Sigmoid colon (tissue), 7 donors: ENCODE measurements around the gene PRSS57. TPM values are rescaled to one million over a fixed set of nuclear protein-coding genes. Genes with fewer than 3 reads are reported as not detected.

Experiments
- DNase-seq: peaks from one replicate; pipeline ENCODE4 v3.0.0-alpha.2; 2019
- H3K27ac ChIP-seq, 4 donors: fragments of 200-600 bp; sonication (generic); one replicate each; pipeline ENCODE4 v1.5.1; 2016 to 2019; ENCODE audit warnings: mild to moderate bottlenecking in 1 of 4
- H3K27me3 ChIP-seq, 3 donors: fragments of 200-600 bp; sonication (generic); one replicate each; pipeline ENCODE4 v1.5.1; 2019; ENCODE audit warnings: mild to moderate bottlenecking in 1 of 3
- H3K36me3 ChIP-seq, 4 donors: fragments of 200-600 bp; sonication (generic); one replicate each; pipeline ENCODE4 v1.5.1; 2016 to 2019
- H3K4me1 ChIP-seq, 4 donors: fragments of 200-600 bp; sonication (generic); one replicate each; pipeline ENCODE4 v1.5.1; 2017 to 2019
- H3K4me3 ChIP-seq, 4 donors: fragments of 200-600 bp; sonication (generic); one replicate each; pipeline ENCODE4 v1.5.1; 2017 to 2019; ENCODE audit warnings: mild to moderate bottlenecking in 2 of 4, moderate library complexity in 1 of 4
- H3K9me3 ChIP-seq, 4 donors: fragments of 200-600 bp in 3 of 4; sonication (generic) in 3 of 4; one replicate each; pipeline versions ENCODE4 v1.5.1 to v1.6.1; 2013 to 2019
- EP300 ChIP-seq, 4 donors: sonication (generic); formaldehyde crosslinking; IDR thresholded peaks; one replicate each; pipeline ENCODE4 v1.6.1; 2017; ENCODE audit warnings: antibody characterized with exemption in 4 of 4
- POLR2A ChIP-seq, 2 donors: fragments of 450-650 bp; IDR thresholded peaks; one replicate each; pipeline ENCODE4 v1.6.1; 2016; ENCODE audit warnings: antibody characterized with exemption in 2 of 2, mild to moderate bottlenecking in 2 of 2, moderate library complexity in 2 of 2
- POLR2AphosphoS5 ChIP-seq, 4 donors: sonication (generic); formaldehyde crosslinking; IDR thresholded peaks; one replicate each; pipeline ENCODE4 v1.6.1; 2017; ENCODE audit warnings: antibody characterized with exemption in 4 of 4
- WGBS, 2 donors: extraction: QIAGEN DNeasy Blood & Tissue Kit; methylation state at CpG; one replicate each; pipeline ENCODE4 v1.1.7; 2013; 5-methylcytosine and 5-hydroxymethylcytosine counted together
- intact Hi-C: fragments of 100-400 bp; cut with DNase I; formaldehyde crosslinking; loops from one replicate; pipeline ENCODE4 v1.15.1; 2023
- polyA plus RNA-seq, 3 donors: library from polyadenylated mRNA; stranded (reverse); fragments of 200-250 nt; gene quantifications; one replicate each; pipeline ENCODE4 v1.2.3, GENCODE V29; 2013
- total RNA-seq, 4 donors: library from RNA; depleted of rRNA; stranded (reverse); fragments of >200 nt; gene quantifications; one replicate each; pipeline ENCODE4 v1.1.0, GENCODE V29; 2016
- TF ChIP-seq, protein P1 (sequence below), 4 experiments: fragments of 450-650 bp in 3 of 4; fragments of 200-600 bp in 1 of 4; IDR thresholded peaks; one replicate each; pipeline ENCODE4 v1.5.1; 2016 to 2019; ENCODE audit warnings: antibody characterized with exemption in 4 of 4, mild to moderate bottlenecking in 3 of 4, moderate library complexity in 2 of 4
- donor health status: healthy with polysubstance abuse.
- donor health status: Bipolar disorder and iron deficiency.
- donor health status: healthy.

PRSS57 gene
- total and polyA plus RNA-seq, 7 donors = 0.15 TPM; not detected in 6

DNA sequence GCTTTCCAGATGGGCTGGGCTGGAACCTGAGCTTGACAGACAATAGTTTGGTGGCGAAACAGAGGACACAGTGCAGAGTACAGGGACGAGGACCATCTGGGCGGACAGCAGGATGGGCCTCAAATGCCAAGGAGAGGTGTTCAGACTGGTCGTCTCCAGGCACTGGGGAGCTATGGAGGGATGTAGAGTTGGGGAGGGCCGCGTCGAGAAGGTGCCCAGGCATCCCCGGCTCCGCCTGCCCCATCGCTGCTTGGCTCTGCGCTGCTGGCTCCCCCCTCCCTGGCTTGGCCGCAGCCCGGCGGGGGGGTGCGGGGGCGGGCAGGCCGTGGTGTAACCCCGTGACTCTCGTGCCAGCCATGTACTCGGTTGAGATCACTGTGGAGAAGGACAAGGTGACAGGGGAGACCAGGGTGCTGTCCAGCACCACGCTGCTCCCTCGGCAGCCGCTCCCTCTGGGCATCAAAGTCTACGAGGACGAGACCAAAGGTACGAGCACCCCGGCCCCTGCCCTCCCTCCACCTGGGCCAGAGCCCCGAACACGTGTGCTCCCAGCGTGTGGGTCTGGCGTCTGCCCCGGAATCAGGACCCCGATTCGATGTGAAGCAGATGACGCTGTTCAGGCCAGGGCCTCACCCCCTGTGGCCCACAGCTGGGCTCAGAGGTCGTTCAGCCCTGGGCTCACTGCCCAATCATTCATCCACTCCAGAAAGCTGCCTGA is 44.9 kb upstream of the PRSS57 start:
- Histone ChIP-seq H3K27me3 (no peaks in the 10 kb centered on the region), H3K4me3 (no peak overlapping the region), H3K9me3 (peaks cover 0 to 4% (median 0%) of the 10 kb centered on the region in 4 donors), H3K4me1 (no peaks in the 10 kb centered on the region), H3K36me3 (peaks cover 0 to 23% (median 0%) of the 10 kb centered on the region in 4 donors), H3K27ac (no peak overlapping the region)
- TF ChIP-seq EP300 (IDR thresholded peaks at IDR 0.05) (no peak), POLR2A (IDR thresholded peaks at IDR 0.05) (no peak), POLR2AphosphoS5 (IDR thresholded peaks at IDR 0.05) (no peak)
- TF ChIP-seq, protein P1, sequence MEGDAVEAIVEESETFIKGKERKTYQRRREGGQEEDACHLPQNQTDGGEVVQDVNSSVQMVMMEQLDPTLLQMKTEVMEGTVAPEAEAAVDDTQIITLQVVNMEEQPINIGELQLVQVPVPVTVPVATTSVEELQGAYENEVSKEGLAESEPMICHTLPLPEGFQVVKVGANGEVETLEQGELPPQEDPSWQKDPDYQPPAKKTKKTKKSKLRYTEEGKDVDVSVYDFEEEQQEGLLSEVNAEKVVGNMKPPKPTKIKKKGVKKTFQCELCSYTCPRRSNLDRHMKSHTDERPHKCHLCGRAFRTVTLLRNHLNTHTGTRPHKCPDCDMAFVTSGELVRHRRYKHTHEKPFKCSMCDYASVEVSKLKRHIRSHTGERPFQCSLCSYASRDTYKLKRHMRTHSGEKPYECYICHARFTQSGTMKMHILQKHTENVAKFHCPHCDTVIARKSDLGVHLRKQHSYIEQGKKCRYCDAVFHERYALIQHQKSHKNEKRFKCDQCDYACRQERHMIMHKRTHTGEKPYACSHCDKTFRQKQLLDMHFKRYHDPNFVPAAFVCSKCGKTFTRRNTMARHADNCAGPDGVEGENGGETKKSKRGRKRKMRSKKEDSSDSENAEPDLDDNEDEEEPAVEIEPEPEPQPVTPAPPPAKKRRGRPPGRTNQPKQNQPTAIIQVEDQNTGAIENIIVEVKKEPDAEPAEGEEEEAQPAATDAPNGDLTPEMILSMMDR (IDR thresholded peaks at IDR 0.05) = no peak
- DNase-seq = no peak
- intact Hi-C loops = no loop called here
- 48 to 90% methylated on average over 36 of the region's 36 CpGs for WGBS, 2 donors

DNA sequence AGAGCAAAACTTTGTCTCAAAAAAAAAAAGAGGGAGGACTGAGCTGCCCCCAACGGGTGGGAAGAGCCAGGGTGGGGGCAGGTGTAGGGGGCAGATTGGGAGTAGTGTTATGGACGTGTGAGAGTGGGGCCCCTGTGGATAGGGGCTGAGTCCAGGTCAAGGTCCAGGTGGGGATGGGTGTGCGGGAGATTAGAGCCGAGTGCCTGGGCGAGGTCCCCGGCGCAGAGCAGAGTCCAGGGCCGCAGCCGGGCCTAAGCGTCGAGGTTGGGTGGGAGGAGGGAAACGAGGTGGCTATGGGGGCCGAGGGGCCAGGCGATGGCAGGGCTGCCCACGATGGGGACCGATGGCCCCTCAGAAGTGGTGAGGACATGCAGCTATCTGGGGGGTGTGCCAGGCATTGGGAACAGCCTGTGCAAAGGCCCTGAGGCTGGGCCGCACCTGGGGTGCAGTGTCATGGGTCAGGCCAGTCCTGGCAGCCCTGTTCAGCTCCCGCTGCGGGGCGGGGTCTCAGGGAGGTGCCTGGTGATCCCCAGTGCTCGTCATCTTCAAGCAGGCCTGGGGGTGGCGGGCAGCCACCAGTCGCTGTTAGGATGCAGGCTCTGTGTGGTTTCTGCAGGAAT is 43.4 kb upstream of the PRSS57 start:
- H3K27ac ChIP-seq = no peak overlapping the region
- H3K4me1 ChIP-seq = no peaks in the 10 kb centered on the region
- TF ChIP-seq POLR2A (IDR thresholded peaks at IDR 0.05) = no peak
- TF ChIP-seq POLR2AphosphoS5 (IDR thresholded peaks at IDR 0.05) = no peak
- TF ChIP-seq EP300 (IDR thresholded peaks at IDR 0.05) = no peak
- TF ChIP-seq, protein P1 (IDR thresholded peaks at IDR 0.05) = no peak
- 21 to 74% methylated on average over 23 of the region's 23 CpGs for WGBS, 2 donors
- intact Hi-C loops = no loop called here
- H3K4me3 ChIP-seq = no peak overlapping the region
- H3K9me3 ChIP-seq = no peaks in the 10 kb centered on the region
- no peaks in the 10 kb centered on the region for H3K27me3 ChIP-seq
- DNase-seq = peak; percentile 49
- peaks cover 0 to 23% (median 0%) of the 10 kb centered on the region in 4 donors for H3K36me3 ChIP-seq

- Histone ChIP-seq H3K4me1 (no peaks in the 10 kb centered on the region), H3K9me3 (no peaks in the 10 kb centered on the region), H3K27me3 (no peaks in the 10 kb centered on the region), H3K4me3 (no peak overlapping the region), H3K27ac (no peak overlapping the region), H3K36me3 (peaks cover 0 to 23% (median 0%) of the 10 kb centered on the region in 4 donors)
- intact Hi-C loops = no loop called here
- 35 to 42% methylated on average over 22 of the region's 22 CpGs for WGBS, 2 donors
- TF ChIP-seq, protein P1 (IDR thresholded peaks at IDR 0.05) = peak; percentile 21 to 60 (median 40)
- no peak for TF ChIP-seq EP300 (IDR thresholded peaks at IDR 0.05)
- DNase-seq = peak; percentile 71
These were observed 42.4 kb upstream of the PRSS57 start for GRCh38 chr19:737591-738093.

DNA sequence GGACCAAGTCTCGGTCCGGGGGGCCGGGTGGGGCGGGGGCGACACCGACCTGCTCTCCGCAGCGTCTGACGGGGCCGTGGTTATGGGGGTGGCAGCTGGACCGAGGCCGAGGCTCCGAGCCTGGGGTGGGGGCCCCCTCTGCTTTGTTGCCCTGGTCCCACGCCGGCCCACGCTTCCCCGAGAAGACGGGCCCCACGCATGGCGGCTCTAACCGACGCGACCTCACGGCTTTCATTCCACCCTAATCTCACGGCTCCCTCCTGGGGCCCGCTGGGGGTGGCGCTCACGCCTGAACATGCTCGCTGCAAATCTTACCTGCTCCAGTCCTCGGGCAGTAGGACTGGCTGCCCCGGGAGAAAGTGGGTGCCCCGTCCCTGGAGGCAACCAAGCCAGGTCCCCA is 40.9 kb upstream of the PRSS57 start:
- Histone ChIP-seq H3K36me3 (peaks cover 0 to 35% (median 1%) of the 10 kb centered on the region in 4 donors), H3K4me1 (no peaks in the 10 kb centered on the region), H3K27ac (no peak overlapping the region), H3K4me3 (no peak overlapping the region), H3K27me3 (no peaks in the 10 kb centered on the region), H3K9me3 (no peaks in the 10 kb centered on the region)
- no peak for DNase-seq
- TF ChIP-seq POLR2AphosphoS5 (IDR thresholded peaks at IDR 0.05) = no peak
- TF ChIP-seq EP300 (IDR thresholded peaks at IDR 0.05) = no peak
- TF ChIP-seq, protein P1 (IDR thresholded peaks at IDR 0.05) = no peak
- TF ChIP-seq POLR2A (IDR thresholded peaks at IDR 0.05) = no peak
- intact Hi-C loops = no loop called here
- WGBS, 2 donors = 91 to 95% methylated on average over 32 of the region's 32 CpGs
